ENCODE data around the gene CAPZB.

The CAPZB gene

DNA sequence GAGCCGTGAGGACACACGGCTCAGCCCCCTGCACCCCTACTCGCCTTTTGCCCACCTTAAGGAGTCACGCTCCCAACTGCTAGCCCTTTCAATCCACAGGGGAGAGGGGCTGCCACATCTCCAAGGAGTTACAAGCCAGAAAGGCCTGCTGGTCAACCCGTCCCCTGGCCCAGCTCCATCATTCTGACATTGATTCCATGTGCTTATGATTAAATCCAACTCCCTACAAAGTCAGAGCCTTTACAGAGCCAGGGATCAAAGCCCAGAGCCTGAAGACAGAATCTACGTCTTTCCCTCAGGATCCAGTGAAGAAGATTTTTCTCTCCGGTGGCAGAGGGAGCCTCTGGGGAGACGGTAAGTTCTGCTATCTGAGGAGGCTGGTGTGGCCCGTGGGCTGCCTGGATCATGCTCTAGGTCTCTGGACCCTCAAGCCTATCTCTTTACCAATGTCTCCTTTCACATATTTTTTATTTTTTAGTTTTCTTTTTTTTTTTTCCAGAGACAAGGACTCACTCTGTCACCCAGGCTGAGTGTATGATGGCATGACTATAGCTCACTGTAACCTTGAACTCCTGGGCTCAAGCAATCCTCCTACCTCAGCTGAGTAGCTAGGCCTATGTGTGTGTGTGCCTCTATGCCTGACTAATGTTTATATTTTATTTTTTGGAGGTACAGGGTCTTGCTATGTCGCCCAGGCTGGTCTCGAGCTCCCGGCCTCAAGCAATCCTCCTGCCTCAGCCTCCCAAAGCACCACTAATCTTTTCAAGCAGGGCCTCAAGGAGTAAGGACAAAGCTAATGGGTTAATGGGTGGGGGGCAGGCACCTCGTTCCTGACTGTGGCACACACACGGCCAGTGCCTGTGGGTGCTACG lies 111.9 kb downstream of the CAPZB start:
- no peak for TF ChIP-seq POLR2A (IDR thresholded peaks at IDR 0.05; ENCODE audit: low read depth, low read length)
- DNase-seq (ENCODE audit: insufficient read length, low spot score): no peak
- no peak for FAIRE-seq

DNA sequence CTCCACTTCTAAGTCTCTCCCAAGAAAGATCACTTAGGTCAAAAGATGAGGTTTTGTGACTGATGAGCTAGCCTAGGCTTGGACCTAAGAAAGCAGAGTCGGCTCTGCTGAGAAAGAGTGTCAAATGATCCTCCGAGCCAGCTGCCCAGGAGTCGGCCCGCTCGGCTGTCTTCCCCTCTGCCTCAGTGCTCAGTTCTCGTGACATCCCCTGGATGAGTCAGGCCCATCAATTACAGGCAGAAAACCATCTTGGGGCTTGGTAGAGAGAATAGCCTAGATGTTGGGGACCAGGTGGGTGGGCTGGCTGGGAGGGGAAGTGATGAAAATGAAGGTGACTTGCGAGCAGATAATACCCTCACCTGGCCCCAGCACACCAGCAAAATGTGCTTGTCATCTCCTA lies 112.7 kb downstream of the CAPZB start:
- no peak for TF ChIP-seq POLR2A (IDR thresholded peaks at IDR 0.05; ENCODE audit: low read depth, low read length)
- DNase-seq (ENCODE audit: insufficient read length, low spot score) (no peak), FAIRE-seq (no peak)

DNA sequence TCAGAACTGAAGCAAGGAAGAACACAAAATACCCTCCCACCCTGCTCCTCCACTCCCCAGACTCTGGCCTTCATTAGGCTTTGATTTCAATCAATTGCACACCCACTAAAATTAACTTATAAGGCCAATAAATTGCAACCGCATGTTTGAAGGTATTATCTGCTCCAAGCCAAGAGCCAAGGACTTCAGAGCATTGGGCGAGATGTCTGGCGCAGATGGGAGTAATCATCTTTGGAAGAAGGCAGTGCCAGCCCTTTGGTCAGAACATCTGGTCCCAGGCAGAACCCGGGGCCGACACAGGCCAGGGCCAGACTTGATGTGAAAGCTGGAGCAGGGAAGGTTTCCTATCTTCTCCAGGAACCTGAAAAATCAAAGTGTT lies 113.2 kb downstream of the CAPZB start:
- FAIRE-seq: no peak
- no peak for DNase-seq (ENCODE audit: insufficient read length, low spot score)
- no peak for TF ChIP-seq POLR2A (IDR thresholded peaks at IDR 0.05; ENCODE audit: low read depth, low read length)

DNA sequence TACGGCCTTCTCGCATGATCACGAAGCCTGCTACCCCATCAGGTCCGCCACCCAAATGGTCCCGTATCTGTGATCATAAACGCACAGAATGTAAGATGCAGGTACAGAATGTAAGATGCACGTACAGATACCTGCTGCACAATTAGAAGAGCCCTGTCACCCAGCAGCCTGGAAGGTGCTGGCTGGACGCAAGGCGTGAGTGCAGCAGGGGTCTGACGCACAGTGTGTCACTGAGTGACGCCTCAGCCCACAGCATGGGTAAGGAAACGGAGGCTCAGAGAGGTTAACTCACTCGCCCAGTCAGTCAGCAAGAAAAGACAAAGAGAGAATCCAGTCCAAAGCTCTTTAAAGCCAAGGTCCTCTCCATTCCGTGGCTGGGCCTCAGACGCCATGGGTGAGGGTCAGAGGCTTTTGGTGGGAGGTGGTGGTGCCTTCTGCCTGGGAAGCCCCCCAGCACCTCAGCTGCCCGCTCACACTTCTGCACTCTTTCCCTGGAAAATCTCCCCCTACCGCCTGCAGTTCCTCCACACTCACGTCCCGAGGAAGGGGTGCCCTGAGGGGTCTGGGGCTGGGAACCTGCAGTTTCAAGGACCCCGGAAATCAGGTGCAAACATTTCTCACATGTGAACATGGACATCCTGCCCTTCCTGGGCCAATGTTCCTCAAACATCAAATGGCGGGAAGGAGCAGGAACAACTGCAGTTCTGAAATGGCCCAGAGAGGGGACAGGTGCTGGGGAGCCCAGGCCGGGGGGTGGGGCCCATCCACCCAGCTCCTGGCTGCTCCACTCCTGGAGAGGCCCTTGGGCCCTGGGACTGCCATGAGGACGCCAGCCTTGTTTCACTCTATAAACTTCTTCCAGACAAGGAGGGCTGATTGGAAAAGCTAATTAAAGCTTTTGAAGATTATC lies 113.9 kb downstream of the CAPZB start:
- FAIRE-seq: no peak
- no peak for DNase-seq (ENCODE audit: insufficient read length, low spot score)
- TF ChIP-seq POLR2A (IDR thresholded peaks at IDR 0.05; ENCODE audit: low read depth, low read length): no peak

DNA sequence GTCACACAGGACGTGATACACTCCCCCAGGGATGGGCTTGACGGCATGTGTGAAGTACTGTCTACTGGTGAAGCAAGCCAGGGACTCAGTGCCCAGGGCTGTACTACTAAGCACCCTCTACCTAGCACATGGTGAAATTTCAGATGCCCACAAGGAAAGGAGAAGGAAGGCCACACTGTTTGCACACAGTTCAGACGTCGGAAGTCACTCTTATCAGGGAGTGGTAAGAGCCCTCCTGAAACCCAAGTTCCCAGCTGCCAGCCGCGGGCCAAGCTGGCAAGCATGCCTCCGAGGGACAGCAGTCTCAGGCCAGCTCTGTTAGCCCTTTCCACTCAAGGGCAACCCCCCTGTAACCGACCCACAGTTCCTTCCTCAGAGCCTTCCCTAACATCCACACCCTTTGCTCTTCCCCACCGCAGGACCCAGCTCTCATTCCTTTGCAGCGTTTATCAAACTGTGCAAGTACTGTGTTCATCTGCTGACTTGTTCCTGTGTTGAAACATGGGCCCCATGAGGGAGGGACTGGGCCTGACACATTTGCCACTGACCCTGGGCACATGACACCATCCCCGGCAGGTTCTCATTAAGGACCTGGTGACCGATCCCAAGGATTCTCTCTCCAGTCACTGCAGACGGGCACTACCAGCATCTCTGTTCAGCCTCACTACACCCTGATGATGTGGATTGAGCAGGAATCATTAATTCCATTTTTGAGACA lies 114.7 kb downstream of the CAPZB start:
- DNase-seq (ENCODE audit: insufficient read length, low spot score) (no peak), FAIRE-seq (no peak)
- no peak for TF ChIP-seq POLR2A (IDR thresholded peaks at IDR 0.05; ENCODE audit: low read depth, low read length)

DNA sequence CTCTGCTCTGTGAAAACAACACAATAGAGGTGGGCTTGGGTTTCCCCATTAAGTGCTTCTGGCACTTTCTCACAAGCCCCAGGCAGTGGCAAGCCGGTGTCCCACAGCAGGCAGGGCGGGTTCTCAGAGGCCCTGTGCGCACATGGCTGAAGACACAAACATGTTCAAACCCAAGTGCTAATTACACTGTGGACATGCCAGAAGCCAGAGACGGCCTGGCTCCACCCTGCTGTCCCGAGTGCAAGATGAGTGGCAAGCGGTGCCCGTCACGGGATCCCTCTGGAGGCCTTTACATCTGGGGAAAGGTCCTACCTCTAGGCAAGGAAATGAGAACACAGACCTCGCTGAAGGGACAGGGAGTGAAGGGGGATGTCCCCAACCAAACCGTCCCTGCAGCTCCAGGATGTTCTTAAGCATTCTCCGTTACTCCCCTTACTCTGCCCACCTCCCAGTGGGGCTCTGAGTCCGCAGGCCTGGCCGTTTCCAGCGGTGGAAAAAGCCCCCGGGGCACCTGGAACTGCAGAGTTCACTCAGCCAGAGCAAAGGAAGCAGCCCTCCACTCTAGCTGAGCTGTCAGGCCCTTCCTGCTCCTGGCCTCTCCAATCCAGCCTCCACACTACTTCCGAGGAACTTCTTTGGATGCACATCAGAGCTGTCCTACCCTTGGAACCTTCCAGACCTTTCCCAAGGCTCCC lies 115.8 kb downstream of the CAPZB start:
- no peak for DNase-seq (ENCODE audit: insufficient read length, low spot score)
- FAIRE-seq: no peak

DNA sequence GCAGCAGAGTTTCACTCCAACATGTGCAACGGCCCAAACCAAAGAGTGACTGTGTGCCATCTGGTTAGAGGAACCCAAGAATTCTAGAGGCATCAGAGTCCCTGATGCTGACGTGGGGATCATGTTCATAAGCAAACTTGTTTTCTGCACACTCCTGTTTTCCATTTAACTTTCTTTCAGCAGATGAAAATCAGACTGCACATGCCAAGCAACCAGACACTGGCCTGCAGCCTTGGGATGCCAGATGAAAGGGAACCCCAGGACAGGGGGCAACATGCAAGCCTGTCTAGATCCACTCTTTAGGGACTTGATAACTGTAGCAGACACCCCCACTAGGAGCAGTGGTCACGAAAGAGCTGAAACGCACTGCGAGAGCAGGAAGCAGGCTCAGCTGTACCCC lies 116.4 kb downstream of the CAPZB start:
- FAIRE-seq (no peak), DNase-seq (ENCODE audit: insufficient read length, low spot score) (no peak)
- TF ChIP-seq POLR2A (IDR thresholded peaks at IDR 0.05; ENCODE audit: low read depth, low read length): no peak

More for the DNA sequence above, 115.8 kb downstream of the CAPZB start:
- no peak for TF ChIP-seq POLR2A (IDR thresholded peaks at IDR 0.05; ENCODE audit: low read depth, low read length)

DNA sequence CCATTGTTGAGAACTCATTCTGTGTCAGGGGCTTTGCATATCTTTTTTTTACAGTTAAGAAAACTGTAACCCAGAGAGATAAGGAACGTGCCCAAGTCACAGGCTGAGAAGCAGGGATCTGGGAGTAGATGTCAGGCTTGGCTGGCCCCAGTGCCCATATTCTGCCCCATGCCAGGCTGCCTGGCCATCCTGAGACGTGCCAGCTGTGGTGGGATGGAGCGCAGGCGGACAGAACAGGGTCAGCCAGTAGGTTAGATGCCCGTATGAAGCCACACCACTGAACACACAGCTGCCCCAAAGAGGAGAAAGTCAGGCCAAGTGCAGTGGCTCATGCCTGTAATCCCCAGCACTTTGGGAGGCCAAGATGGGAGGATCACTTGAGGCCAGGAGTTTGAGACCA lies 117.3 kb downstream of the CAPZB start:
- no peak for FAIRE-seq
- DNase-seq (ENCODE audit: insufficient read length, low spot score): no peak
- TF ChIP-seq POLR2A (IDR thresholded peaks at IDR 0.05; ENCODE audit: low read depth, low read length): no peak

DNA sequence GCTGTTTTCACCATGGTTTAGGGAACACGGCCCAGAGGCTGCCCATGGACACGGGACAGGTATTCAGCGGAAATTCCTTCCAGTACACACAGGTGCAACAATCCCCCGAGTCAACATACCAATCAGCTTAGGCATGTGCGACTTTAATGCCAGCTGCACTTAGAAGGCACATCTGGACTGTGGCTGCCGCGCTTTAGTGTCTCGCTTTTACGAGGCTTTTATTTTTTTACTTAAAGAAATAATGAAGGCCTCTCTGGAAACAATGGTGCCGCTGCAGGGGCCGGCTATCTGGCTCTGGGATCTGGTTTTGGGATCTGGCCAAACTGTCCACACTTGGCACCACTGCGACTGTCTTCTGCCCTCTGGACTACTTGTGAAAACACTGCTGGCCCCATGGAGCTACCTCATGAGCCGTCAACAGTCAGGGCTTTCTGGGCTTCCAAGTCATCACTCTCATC lies 117.7 kb downstream of the CAPZB start:
- DNase-seq (ENCODE audit: insufficient read length, low spot score) (no peak), FAIRE-seq (no peak)
- no peak for TF ChIP-seq POLR2A (IDR thresholded peaks at IDR 0.05; ENCODE audit: low read depth, low read length)

DNA sequence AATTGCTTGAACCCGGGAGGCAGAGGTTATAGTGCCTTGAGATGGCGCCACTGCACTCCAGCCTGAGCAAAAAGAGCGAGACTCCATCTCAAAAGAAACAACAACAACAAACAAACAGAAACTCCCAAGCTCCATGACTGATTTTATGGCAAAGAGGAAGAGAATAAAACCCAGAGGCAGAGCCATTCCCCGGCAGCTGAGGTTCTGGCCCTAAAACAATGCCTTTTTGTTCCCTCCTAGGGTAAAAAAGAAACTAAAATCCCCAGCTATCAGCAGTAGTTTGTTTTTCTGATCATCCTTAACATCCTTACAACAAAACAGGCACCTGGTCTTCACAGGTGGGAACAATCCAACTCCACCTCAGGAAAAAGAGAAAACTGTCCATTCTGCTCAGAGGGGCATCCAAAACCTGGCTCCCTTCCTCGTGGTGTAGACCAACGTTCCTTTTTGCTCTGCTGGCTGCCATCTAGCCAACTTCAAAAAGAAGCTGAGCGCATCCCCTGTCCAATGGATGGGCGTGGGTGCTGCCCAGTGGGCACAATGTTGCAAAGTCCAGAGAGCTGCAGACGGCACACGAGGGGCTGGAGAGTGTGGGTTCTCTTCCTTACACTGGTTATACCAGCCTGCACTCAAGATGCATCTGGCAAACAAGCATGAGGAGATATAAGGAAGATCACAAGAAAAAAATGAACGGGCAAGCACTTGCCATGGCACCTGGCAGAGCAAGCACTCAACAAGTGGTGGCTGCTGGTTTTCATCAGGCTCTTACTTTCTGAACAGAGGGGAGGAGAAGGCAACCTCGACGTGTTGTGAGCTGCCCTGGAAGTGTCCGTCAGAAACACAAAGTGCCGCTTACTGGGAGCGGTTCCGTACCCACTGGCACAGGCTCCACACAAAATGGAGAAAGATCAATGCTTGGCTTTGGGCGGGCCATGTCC lies 118.5 kb downstream of the CAPZB start:
- DNase-seq (ENCODE audit: insufficient read length, low spot score) (no peak), FAIRE-seq (no peak)
- TF ChIP-seq POLR2A (IDR thresholded peaks at IDR 0.05; ENCODE audit: low read depth, low read length): no peak

DNA sequence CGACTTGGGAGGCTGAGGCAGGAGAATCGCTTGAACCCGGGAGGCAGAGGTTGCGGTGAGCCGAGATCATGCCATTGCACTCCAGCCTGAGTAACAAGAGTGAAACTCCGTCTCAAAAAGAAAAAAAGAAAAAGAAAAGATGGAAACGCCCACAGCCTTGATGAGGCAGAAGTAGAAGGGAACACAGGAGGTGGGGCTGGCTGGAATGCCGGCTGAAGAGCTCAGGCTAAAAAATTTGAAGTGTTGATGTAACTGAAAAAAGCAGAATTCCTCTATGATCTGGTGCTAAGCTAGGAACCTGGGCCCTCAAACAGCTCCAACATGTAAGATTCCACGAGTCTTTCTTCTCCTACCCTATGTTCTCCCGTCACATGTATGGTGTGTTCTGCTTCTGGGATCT lies 119.6 kb downstream of the CAPZB start:
- no peak for TF ChIP-seq POLR2A (IDR thresholded peaks at IDR 0.05; ENCODE audit: low read depth, low read length)
- FAIRE-seq (no peak), DNase-seq (ENCODE audit: insufficient read length, low spot score) (no peak)

DNA sequence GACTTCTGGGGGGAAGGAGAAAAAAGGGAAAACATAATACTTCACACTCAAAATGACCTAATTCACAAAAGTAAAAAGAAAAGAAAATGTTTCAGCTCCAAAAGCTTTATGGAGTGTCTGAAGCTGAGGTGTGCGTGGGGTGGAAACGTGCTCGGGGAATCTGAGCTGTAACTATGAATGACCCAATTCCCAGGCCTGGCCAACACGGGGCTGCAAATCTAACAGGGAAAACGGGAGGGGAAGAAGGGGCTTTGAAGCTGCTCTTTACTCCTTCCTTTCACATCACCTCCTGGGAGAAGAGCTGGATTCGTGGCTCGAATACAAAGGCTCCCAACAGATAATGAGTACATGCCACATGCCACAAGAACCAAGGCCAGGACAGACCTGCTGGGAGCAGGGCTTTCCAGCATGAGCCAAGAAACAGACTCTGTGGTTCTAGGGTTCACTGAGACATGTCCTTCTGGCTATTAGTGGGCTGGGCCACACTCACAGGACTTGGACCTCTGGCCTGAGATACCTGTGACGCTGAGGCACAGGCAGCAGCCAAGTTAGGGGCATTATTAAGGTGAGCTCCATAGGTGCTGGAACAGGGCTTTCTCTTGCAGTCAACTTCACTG lies 121.7 kb downstream of the CAPZB start:
- no peak for FAIRE-seq
- TF ChIP-seq POLR2A (IDR thresholded peaks at IDR 0.05; ENCODE audit: low read depth, low read length): no peak

More for the DNA sequence above, 121.7 kb downstream of the CAPZB start:
- no peak for DNase-seq (ENCODE audit: insufficient read length, low spot score)

All from H54 (cell line).